GM12878 (cell line): Measurements from ENCODE around the gene MANEAL. TPM values are rescaled to one million over a fixed set of nuclear protein-coding genes. Genes with fewer than 3 reads are reported as not detected.

Experiments used
- ATAC-seq: fragments of 200-7000 bp; cut with Tn5 transposase; 3 replicates; pipeline ENCODE4 v1.9.1; 2020; ENCODE audit warnings: mild to moderate bottlenecking, moderate library complexity
- BruUV-seq: library from RNA; stranded (reverse); fragments of 400-500 nt; replicated peaks from 2 replicates; lab custom pipeline; 2021; lab: Mats Ljungman, UMichigan
- CTCF ChIA-PET: fragments of 300-600 bp; sonication (Branson Sonifier 250); formaldehyde crosslinking; extraction: SDS; loops from one replicate; lab custom pipeline; 2021; ENCODE audit warnings: inconsistent platforms; lab: Yijun Ruan, JAX
- POLR2A ChIA-PET: fragments of 350-600 bp; formaldehyde crosslinking; extraction: SDS; loops from one replicate; lab custom pipeline; 2021; ENCODE audit warnings: inconsistent platforms; lab: Charles Lee
- RAD21 ChIA-PET: fragments of 300-600 bp; sonication (Branson Sonifier 250); formaldehyde crosslinking; loops from one replicate; lab custom pipeline; 2023; ENCODE audit warnings: antibody characterized with exemption; ENCODE audit not compliant: unreplicated experiment; lab: Charles Lee
- SMC1A ChIA-PET: fragments of 300-600 bp; sonication (Branson Sonifier 250); formaldehyde crosslinking; loops from one replicate; lab custom pipeline; 2023; ENCODE audit not compliant: unreplicated experiment, uncharacterized antibody; lab: Charles Lee
- DNase-seq: peaks from one replicate; pipeline ENCODE4 v3.0.0-alpha.2; 2011; ENCODE audit warnings: low read depth, low spot score
- FAIRE-seq: peaks from 3 replicates; lab custom pipeline; 2011; peaks lifted over from hg19 to GRCh38; lab: Jason Lieb, UNC
- H2AFZ ChIP-seq: 2 replicates; pipeline ENCODE4 v1.6.0; 2011; ENCODE audit warnings: low read depth, low read length, control low read depth; ENCODE audit not compliant: control insufficient read depth
- H3K27ac ChIP-seq: 2 replicates; pipeline ENCODE4 v1.5.1; 2011; ENCODE audit warnings: control low read depth; ENCODE audit not compliant: control insufficient read depth, insufficient read depth
- H3K27me3 ChIP-seq, 2 experiments: replicated peaks in 1 of 2; 2 replicates each; pipeline versions ENCODE4 v1.6.0 to v1.6.1; 2011; ENCODE audit warnings: low read length in 1 of 2; ENCODE audit not compliant: control insufficient read depth in 2 of 2, insufficient read depth in 2 of 2
- H3K36me3 ChIP-seq, 2 experiments: 2 replicates each; pipeline ENCODE4 v1.5.1; 2011; ENCODE audit warnings: low read length in 1 of 2; ENCODE audit not compliant: control insufficient read depth in 2 of 2, insufficient read depth in 2 of 2
- H3K4me1 ChIP-seq: 2 replicates; pipeline ENCODE4 v1.6.1; 2011; ENCODE audit warnings: mild to moderate bottlenecking, low read length, moderate library complexity, mixed read lengths; ENCODE audit not compliant: control insufficient read depth, insufficient read depth
- H3K4me2 ChIP-seq: 2 replicates; pipeline ENCODE4 v1.6.0; 2011; ENCODE audit warnings: control low read depth; ENCODE audit not compliant: control insufficient read depth, insufficient read depth
- H3K4me3 ChIP-seq: fragments of 200-600 bp; sonication (generic); 2 replicates; pipeline ENCODE4 v1.5.1; 2016
- H3K79me2 ChIP-seq: 2 replicates; pipeline ENCODE4 v1.6.0; 2011; ENCODE audit warnings: low read length; ENCODE audit not compliant: control insufficient read depth, insufficient read depth
- H3K9ac ChIP-seq: 2 replicates; pipeline ENCODE4 v1.8.0; 2011; ENCODE audit warnings: low read length, control low read depth, mixed read lengths; ENCODE audit not compliant: control insufficient read depth, insufficient read depth
- H3K9me3 ChIP-seq: replicated peaks from 3 replicates; pipeline ENCODE4 v1.5.1; 2011; ENCODE audit warnings: mild to moderate bottlenecking, low read length; ENCODE audit not compliant: control insufficient read depth, insufficient read depth
- H4K20me1 ChIP-seq: 2 replicates; pipeline ENCODE4 v1.6.0; 2011; ENCODE audit not compliant: control insufficient read depth, insufficient read depth
- BACH1 ChIP-seq: fragments of 450-650 bp; IDR thresholded peaks from 2 replicates; pipeline ENCODE4 v1.6.1; 2017; ENCODE audit warnings: mild to moderate bottlenecking, borderline replicate concordance
- ESRRA ChIP-seq: IDR thresholded peaks from 2 replicates; pipeline ENCODE4 v1.6.1; 2012; ENCODE audit warnings: mild to moderate bottlenecking, low read length, improper control_type of control experiment
- FOS ChIP-seq: IDR thresholded peaks from 3 replicates; pipeline ENCODE4 v1.6.1; 2011; ENCODE audit warnings: borderline replicate concordance; ENCODE audit not compliant: insufficient read length; ENCODE audit errors: extremely low read depth
- FOXM1 ChIP-seq: IDR thresholded peaks from 2 replicates; pipeline ENCODE4 v1.6.1; 2012; ENCODE audit warnings: low read depth, mild to moderate bottlenecking, inconsistent platforms, low read length, moderate library complexity
- HDAC2 ChIP-seq: fragments of 200-600 bp; sonication (generic); IDR thresholded peaks from 2 replicates; pipeline ENCODE4 v1.6.1; 2017
- IKZF2 ChIP-seq, 2 experiments: fragments of 450-650 bp; IDR thresholded peaks; 2 replicates each; pipeline ENCODE4 v1.6.1; 2017; ENCODE audit warnings: mild to moderate bottlenecking in 2 of 2, moderate library complexity in 2 of 2
- NFIC ChIP-seq: IDR thresholded peaks from 2 replicates; pipeline ENCODE4 v1.6.1; 2012; ENCODE audit warnings: low read depth, mild to moderate bottlenecking, inconsistent platforms, low read length, moderate library complexity
- RAD51 ChIP-seq: fragments of 450-650 bp; IDR thresholded peaks from 2 replicates; pipeline ENCODE4 v1.6.1; 2016; ENCODE audit warnings: moderate library complexity, mild to moderate bottlenecking, inconsistent platforms
- SREBF2 ChIP-seq: IDR thresholded peaks from 2 replicates; pipeline ENCODE4 v1.6.1; 2012; ENCODE audit warnings: mild to moderate bottlenecking, low read length
- SRF ChIP-seq, 2 experiments: IDR thresholded peaks; 2 replicates each; pipeline ENCODE4 v1.6.1; 2011; ENCODE audit warnings: low read depth in 2 of 2, low read length in 2 of 2, mild to moderate bottlenecking in 1 of 2, moderate library complexity in 1 of 2
- TCF12 ChIP-seq: IDR thresholded peaks from 2 replicates; pipeline ENCODE4 v1.6.1; 2011; ENCODE audit warnings: low read depth, mild to moderate bottlenecking, low read length
- TCF3 ChIP-seq: IDR thresholded peaks from 2 replicates; pipeline ENCODE4 v1.6.1; 2012; ENCODE audit warnings: low read depth, mild to moderate bottlenecking, low read length, borderline replicate concordance; ENCODE audit not compliant: insufficient read depth
- ZNF217 ChIP-seq: fragments of 450-650 bp; IDR thresholded peaks from 2 replicates; pipeline ENCODE4 v1.6.1; 2017; ENCODE audit warnings: antibody characterized with exemption, mild to moderate bottlenecking
- WGBS: methylation state at CpG from one replicate; pipeline ENCODE4 v1.1.6; 2016; ENCODE audit warnings: low lambda C conversion rate; ENCODE audit not compliant: insufficient replicate concordance, insufficient coverage; ENCODE audit errors: missing lambda C conversion rate; 5-methylcytosine and 5-hydroxymethylcytosine counted together
- in situ Hi-C: fragments of 300-500 bp; cut with MboI; formaldehyde crosslinking; loops from 9 replicates; pipeline ENCODE4 v1.14.3; 2018; ENCODE audit warnings: mixed read lengths
- intact Hi-C: fragments of 100-400 bp; cut with micrococcal nuclease; formaldehyde crosslinking; loops from one replicate; pipeline ENCODE4 v1.14.2; 2022; ENCODE audit not compliant: unreplicated experiment
- polyA plus RNA-seq, 11 experiments: library from polyadenylated mRNA; depleted of rRNA in 4 of 11; unstranded in 6 of 11; stranded (reverse) in 5 of 11; fragments of >200 nt; fragmentation: Nextera tagmentation in 4 of 11; fragmentation: Illumina TruSeq in 1 of 11; extraction: Ambion mirVana in 4 of 11; extraction: Trizol in 1 of 11; gene quantifications; 1 replicate in 1 of 11; 2 replicates in 10 of 11; pipeline versions ENCODE4 v1.2.1 to v1.2.3, GENCODE V29; 2011 to 2016; ENCODE audit warnings: inconsistent platforms in 2 of 11, missing spikeins in 2 of 11, low read depth in 1 of 11
- total RNA-seq, 4 experiments: library from RNA; depleted of rRNA in 3 of 4; stranded (reverse); fragments of >200 nt in 3 of 4; fragmentation: Illumina TruSeq in 1 of 4; extraction: Trizol in 1 of 4; gene quantifications; 2 replicates each; pipeline versions ENCODE4 v1.2.1 to v1.2.3, GENCODE V29; 2013 to 2021
- TF ChIP-seq, protein P1 (sequence below): IDR thresholded peaks from 2 replicates; pipeline ENCODE4 v1.6.1; 2012; ENCODE audit warnings: improper control_type of control experiment, low read depth, low read length; ENCODE audit not compliant: insufficient replicate concordance
- TF ChIP-seq, protein P2 (sequence below): IDR thresholded peaks from 2 replicates; pipeline ENCODE4 v1.6.1; 2011; ENCODE audit warnings: borderline replicate concordance, low read depth, mild to moderate bottlenecking, moderate library complexity, low read length; ENCODE audit not compliant: insufficient read depth, poor library complexity, severe bottlenecking

MANEAL gene
- total and polyA plus RNA-seq, 10 of the 15 experiments (the other 5 are each of a cell fraction or from before 2014, with no cell fraction given), result 0.83 to 11.1 (median 5.7) TPM

DNA sequence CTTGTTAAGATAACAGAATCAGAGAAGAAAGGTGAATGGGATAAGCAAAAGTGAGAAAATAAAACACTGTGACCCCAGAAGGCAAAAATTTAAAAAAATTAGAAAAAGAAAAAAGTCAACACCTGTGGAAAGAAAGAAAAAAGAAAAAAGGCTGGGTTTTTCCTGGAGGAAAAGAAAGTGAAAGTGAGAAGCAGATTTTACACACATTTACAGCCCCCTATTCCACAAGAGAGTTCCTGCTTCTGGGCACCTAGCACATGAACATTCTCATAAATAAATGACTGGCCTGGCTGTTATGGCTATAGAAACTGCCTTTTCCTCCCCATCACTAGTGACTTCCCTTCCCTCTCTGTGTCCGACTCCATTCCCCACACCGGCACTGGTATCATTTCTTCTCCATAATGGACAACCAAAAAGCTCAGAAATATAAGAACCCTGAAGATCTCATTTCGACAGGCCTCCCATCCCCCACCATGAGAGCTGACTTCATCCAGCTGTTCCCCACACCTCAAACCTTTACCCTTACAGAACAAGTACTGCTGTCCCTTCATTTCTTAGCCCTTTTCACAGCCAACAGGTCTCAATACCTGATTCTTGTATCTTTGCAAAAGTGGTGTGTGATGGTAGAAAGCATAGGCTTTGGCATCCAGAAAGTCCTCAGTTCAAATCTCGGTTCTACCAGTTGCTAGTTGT is 53.1 kb downstream of the MANEAL start (continued):
- TF ChIP-seq IKZF2 (IDR thresholded peaks at IDR 0.05), result peak; percentile 36 to 55
- no peak for TF ChIP-seq FOXM1
- TF ChIP-seq SREBF2, result no peak
- peak; percentile 61; the same call in 1 of the 2 replicates for TF ChIP-seq TCF12

DNA sequence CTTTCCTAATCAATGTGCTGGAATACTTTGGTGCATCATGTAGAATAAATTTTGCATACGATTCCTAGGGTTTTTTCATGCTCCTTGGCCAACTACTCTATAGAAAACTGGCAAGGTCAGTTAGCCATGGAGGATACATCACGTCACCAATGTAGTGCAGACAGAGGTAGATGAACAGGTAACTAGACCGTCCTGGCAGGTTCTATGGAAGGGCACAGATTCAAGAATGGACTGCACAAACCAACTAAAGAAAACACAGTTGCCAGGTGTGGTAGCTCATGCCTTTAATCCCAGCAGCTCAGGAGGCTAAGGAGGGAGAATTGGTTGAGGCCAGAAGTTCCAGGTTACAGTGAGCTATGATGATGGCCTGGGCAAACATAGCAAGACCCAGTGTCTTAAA is 55.8 kb downstream of the MANEAL start:
- Histone ChIP-seq H3K27me3 (no peaks in the 10 kb centered on the region), H3K9ac (no peak overlapping the region), H3K9me3 (no peaks in the 10 kb centered on the region), H3K4me1 (peaks cover 10% of the 10 kb centered on the region), H3K27ac (no peak overlapping the region), H3K4me3 (no peak overlapping the region), H3K4me2 (no peak overlapping the region), H4K20me1 (no peaks in the 10 kb centered on the region), H2AFZ (no peak overlapping the region), H3K79me2 (peaks cover 59% of the 10 kb centered on the region), H3K36me3 (peaks cover 0 to 8% of the 10 kb centered on the region in 2 experiments; a peak in 3 of 4 replicates)
- ChIA-PET SMC1A (interaction anchor here (0.7 to 1.6 kb wide), 2 partner anchors 10 to 141 kb away, joined by 3 to 4 read pairs; partner anchors contain the start of gene MTF1), CTCF (interaction anchor here (0.7 to 2.9 kb wide), 2 partner anchors 11 to 12 kb away, joined by 3 to 18 read pairs; partner anchors contain the start of gene MTF1), POLR2A (interaction anchor here (0.7 kb wide), 1 partner anchor 43 kb away, joined by 4 read pairs; no protein-coding TSS in a partner anchor), RAD21 (interaction anchor here (2.3 kb wide), 1 partner anchor 10 kb away, joined by 12 read pairs; the partner anchor contains the start of gene MTF1)
- ATAC-seq (no peak), DNase-seq (no peak), FAIRE-seq (no peak)
- intact Hi-C loops, result no loop called here
- in situ Hi-C loops, result no loop called here
- WGBS, result 97% methylated on average over 3 of the region's 3 CpGs
- no TSS peak for BruUV-seq
- TF ChIP-seq TCF3 (no peak), NFIC (no peak), SRF (IDR thresholded peaks at IDR 0.05; ENCODE audit: low read depth in 2 of 2, low read length in 2 of 2) (no peak), ESRRA (no peak), RAD51 (no peak), HDAC2 (no peak), BACH1 (no peak), FOS (no peak), ZNF217 (no peak)
- TF ChIP-seq, protein P1, sequence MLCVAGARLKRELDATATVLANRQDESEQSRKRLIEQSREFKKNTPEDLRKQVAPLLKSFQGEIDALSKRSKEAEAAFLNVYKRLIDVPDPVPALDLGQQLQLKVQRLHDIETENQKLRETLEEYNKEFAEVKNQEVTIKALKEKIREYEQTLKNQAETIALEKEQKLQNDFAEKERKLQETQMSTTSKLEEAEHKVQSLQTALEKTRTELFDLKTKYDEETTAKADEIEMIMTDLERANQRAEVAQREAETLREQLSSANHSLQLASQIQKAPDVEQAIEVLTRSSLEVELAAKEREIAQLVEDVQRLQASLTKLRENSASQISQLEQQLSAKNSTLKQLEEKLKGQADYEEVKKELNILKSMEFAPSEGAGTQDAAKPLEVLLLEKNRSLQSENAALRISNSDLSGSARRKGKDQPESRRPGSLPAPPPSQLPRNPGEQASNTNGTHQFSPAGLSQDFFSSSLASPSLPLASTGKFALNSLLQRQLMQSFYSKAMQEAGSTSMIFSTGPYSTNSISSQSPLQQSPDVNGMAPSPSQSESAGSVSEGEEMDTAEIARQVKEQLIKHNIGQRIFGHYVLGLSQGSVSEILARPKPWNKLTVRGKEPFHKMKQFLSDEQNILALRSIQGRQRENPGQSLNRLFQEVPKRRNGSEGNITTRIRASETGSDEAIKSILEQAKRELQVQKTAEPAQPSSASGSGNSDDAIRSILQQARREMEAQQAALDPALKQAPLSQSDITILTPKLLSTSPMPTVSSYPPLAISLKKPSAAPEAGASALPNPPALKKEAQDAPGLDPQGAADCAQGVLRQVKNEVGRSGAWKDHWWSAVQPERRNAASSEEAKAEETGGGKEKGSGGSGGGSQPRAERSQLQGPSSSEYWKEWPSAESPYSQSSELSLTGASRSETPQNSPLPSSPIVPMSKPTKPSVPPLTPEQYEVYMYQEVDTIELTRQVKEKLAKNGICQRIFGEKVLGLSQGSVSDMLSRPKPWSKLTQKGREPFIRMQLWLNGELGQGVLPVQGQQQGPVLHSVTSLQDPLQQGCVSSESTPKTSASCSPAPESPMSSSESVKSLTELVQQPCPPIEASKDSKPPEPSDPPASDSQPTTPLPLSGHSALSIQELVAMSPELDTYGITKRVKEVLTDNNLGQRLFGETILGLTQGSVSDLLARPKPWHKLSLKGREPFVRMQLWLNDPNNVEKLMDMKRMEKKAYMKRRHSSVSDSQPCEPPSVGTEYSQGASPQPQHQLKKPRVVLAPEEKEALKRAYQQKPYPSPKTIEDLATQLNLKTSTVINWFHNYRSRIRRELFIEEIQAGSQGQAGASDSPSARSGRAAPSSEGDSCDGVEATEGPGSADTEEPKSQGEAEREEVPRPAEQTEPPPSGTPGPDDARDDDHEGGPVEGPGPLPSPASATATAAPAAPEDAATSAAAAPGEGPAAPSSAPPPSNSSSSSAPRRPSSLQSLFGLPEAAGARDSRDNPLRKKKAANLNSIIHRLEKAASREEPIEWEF, result no peak
- TF ChIP-seq, protein P2, sequence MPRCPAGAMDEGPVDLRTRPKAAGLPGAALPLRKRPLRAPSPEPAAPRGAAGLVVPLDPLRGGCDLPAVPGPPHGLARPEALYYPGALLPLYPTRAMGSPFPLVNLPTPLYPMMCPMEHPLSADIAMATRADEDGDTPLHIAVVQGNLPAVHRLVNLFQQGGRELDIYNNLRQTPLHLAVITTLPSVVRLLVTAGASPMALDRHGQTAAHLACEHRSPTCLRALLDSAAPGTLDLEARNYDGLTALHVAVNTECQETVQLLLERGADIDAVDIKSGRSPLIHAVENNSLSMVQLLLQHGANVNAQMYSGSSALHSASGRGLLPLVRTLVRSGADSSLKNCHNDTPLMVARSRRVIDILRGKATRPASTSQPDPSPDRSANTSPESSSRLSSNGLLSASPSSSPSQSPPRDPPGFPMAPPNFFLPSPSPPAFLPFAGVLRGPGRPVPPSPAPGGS, result no peak
